NCI-H2196 treated with DMSO at 0.1 percent for 48 hours (cell line): ENCODE data around the gene ADGRG1.

Source experiments
- DNase-seq: peaks from one replicate; lab custom pipeline; 2025; ENCODE audit not compliant: unreplicated experiment; lab: John Stamatoyannopoulos, UW

Gene ADGRG1

DNA sequence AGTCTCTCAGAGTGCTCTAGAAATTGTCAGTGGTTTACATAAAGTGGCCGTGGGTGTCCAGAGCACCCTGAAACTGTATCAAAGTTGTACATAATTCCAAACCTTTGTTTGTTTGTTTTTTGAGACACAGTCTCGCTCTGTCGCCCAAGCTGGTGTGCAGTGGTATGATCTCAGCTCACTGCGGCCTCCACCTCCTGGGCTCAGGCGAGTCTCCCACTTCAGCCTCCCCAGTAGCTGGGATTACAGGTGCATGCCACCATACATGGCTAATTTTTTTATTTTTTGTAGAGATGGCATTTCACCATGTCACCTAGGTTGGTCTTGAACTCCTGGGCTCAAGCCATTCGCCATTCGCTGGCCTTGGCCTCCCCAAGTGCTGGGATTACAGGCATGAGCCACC is 24.3 kb upstream of the ADGRG1 start:
- no peak for DNase-seq

DNA sequence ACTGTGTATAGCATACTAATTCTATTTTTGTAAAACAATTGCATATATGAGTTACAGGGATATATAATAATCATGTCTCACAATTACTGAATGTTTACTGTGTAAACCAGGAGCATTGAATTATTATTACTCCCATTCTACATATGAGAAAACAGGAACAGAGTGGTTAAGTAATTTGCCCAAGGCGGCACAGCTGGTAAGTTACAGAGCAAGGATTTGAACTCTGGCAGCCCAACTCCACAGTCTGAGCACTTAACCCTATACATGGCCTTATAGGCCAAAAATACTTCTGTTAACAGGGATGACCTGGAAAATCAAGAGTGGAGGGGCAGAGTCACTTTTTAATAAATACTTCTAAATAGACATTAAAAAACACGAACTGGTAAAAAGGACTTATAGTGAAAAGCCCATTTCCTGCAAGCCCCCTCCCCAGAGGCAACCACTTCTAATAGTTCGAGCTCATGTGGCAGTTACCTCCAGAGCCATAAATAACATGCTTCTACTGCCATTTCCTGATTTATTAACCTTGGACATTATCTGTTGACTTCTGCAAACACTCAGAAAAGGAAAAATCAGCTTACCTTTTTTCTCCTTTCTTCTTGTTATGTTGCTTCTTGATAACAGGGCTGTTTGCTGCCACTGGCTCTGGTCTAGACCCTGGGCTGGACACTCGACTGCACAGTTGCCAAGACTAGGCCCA is 22.1 kb upstream of the ADGRG1 start:
- DNase-seq: no peak

DNA sequence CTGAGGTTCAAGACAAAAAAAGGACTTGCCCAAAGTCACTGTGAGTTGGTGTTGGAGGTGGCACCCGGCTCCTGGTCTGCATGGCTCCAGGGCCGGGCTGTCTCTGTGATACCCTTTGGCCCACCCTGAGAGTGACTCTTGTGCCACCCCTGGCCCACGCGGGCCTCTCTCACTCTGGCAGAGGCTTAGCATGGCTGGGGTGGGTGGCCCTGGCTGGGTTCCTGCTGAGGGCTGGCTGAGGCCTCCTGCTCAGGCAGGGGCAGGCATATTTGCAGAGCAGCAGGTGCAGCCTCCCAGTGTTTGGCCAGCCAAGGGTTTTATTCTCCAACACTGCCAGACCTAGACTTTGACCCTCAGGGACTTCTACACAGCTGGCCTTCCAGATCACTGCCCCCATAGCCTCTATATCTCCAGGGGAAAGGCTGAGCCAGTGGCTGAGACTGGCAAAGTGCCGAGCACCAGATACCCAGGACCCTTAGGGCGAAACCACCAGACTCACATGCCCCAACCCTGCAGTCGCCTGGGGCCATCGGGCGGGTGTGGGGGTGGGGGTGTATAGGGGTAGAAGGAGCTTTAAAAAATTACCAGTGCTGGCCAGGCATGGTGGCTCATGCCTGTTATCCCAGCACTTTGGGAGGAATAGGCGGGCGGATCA is 21.5 kb upstream of the ADGRG1 start:
- no peak for DNase-seq

DNA sequence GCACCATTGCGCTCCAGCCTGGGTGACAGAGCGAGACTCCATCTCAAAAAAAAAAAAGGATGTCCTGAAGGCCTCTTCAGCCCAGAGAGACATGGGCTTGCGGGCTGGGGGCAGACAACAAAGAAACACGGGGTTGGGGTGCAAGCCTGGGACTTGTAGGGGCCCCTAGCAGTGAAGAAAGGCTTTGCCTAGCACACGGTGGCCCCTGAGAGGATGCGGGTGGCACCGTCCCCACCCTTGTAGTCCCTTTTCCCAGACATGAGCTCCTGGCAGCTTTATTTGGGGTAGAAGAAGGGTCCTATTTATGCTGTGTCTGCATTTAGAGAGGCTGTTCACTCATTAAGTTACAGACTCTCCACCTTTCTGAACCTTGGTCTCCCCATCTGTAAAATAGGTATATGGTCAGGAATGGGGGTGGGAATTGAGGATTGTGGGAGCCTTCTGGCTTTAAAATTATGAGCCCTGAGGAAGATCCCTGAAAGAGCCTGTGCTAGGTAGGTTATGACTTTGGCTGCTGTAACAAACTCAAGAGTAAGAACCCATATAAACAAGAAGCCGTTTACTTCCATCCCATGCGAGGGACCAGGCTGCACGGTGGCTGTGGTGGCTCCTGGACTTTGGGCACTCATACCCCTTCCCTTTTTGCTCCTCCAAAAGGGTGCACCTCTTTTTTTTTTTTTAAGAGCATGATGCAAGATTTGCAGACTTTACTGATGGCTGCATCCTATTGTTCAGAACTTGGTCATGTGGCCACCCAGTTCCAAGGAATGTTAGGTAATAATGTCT is 20.6 kb upstream of the ADGRG1 start:
- DNase-seq: no peak

DNA sequence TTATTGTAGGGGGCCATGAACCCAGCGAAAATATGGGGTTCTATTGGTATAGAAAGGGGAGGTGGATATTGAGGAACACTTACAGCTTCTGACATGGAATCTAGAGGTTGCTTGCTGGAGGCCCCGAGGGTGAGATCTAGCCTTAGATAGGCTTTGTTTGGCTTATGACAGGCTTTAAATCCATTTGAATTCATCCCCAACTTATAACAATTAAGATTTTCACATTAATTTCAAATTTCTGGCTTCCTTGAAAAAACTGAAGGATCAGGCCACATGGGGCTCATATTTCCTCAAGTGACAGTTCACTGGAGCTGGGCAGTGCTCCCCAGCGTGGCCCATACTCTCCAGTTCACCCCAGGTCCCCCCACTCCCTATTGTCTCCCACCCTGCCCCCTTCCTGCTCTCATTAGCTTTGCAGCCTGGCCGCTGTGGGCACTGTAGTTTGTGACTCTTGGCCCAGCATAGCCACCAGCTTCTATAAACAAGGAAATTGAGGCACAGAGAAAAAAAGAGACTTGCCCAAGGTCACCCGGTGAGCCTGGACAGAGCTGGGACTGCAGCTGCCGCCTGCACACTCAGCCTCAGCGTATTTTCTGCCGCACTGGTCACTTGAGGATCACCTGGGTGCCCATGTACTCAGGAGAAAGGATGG is 19.8 kb upstream of the ADGRG1 start:
- no peak for DNase-seq

DNA sequence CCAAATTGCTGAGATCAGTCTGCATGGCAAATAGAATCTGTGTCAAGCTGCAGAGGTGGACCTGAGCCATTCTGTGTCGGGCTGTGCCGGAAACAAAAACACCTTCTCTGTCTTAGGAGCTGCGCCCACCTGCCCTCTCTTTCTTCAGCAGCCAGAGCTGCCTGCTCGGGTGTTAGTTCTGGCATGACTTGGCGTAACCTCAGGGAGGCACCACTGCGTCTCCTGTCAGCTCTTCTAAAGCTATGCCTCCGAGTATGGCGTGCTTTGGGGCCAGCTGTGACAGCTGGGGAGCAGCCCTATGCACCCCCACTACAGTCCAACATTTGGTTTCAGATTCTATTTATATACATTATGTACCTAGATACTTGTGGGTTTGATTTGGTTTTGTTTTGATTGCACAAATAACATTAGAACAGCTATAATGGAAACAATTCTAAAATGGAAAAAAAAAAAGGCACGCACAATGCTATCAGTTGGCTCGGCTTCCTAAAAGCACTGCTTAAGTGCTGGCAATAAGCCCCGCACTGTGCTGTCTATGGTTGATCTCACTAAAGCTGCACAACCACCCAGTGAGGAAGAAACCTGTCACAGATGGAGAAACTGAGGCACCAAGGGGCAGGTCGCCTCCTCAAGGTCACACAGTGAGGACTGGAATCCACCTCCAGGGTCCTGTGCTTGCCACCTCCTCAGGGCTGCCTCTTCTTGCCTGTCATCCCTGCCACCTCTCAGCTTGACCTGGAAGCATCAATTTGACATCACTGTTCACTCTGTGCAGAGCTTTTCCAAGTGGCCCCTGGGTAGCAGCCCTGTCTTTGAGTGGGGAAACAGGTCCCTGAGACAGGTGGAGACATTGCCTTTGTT is 18.7 kb upstream of the ADGRG1 start:
- no peak for DNase-seq

DNA sequence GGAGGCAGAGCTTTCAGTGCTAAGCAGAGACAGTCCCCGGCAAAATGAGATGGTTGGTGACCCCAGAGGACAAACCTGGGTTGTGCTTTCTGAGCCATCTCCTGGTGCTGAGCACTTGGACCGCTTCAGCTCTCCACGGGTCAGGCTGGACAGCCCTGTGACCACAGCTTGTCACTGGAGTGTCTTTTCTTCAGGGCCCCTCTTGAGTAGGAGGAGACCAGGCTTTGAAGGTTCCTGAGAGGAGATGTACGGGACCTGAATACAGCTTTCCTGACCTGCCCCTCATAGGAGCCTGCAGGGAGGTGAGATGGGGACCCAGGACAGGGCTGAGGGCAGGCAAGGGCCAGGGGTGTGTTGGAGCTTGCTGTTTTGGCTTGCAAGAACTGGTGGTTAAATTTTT is 17.8 kb upstream of the ADGRG1 start:
- DNase-seq: no peak

DNA sequence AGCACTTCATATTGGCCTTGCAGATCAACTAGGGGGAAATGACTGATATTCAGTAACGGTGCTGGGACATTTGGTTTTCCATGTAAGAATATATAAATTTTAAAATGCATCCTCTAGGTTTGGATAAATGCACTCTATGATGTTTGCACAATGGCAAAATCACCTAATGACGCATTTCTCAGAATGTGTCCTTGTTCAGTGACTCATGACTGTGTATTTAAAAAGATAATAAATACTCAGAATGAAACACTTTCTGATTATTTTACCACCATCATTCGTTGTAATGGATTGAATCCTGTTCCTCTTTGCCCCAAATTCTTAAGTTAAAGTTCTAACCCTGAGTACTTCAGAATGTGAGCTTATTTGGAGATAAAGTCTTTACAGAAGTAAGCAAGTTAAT is 17.2 kb upstream of the ADGRG1 start:
- DNase-seq: no peak

DNA sequence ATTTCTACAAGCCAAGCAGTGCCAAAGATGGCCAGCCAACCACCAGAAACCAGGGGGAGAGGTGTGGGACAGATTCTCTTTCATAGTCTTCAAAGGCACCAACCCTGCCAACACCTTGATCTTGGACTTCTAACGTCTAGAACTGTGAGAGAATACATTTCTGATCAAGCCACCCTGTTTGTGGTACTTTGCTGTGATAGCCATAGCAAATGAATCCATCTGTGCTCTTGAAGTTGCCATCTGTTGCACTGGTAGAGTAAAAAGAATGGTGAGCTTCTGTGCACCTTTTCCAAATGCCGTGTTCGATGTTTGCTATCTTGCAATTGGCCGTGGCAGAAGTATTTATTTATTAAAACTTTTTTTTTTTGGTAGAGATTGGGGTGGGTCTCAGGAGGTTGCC is 16.7 kb upstream of the ADGRG1 start:
- no peak for DNase-seq

DNA sequence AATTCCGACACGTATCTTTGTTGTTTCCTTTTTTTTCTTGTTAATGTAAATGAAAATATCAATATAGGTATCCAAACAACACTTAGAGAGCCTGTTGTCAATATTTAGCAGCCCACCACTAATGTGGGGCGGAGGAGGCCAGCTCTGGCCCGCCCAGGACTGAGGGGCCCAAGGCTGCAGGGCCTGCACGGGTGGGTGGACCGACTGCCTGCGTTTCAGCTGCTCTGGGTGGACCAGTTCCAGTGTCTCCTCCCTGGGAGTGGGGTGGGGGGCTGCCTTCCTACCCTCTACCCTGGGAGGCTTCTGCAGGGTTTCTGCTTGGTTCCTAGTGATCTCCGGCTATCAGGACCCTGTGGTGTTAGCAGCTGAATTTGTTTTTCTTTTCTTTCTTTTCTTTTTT is 15.9 kb upstream of the ADGRG1 start:
- DNase-seq: no peak

DNA sequence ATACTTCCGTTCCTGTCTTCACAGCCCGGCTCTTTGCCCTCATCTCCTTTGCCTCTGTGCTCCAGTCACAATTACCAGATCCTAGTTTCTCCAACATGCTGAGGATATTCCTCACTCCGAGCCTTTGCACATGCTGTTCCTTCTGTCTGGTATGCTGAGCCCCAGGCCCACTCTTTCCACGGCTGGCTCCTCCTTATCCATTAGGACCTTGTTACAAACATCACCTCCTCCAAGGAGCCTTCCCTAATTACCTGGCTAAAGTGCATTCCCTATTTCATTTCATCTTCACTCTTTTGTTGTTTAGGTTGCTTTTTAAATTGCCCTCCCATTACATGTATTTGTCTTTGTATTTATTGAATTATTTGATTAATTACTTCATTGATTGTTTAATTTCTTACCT is 14.9 kb upstream of the ADGRG1 start:
- no peak for DNase-seq

DNA sequence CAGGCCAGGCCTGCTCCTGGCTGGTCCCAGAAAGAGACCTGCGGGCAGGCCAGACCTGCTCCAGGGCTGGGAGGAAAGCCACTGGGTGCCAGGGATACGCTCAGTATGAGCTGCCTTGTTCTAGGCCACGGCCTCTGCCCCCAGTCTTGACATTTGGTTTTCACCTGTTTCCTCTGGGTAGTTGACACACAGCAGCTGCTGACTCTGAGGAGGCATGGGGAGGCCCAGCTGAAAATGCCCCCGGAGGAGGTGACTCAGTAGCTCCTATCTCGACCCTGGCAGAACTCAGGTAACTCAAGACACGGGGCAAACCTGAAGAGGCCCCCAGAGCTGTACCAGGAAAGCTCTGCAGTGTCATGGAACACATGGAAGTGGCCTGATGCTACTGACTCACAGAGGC is 13.9 kb upstream of the ADGRG1 start:
- no peak for DNase-seq

DNA sequence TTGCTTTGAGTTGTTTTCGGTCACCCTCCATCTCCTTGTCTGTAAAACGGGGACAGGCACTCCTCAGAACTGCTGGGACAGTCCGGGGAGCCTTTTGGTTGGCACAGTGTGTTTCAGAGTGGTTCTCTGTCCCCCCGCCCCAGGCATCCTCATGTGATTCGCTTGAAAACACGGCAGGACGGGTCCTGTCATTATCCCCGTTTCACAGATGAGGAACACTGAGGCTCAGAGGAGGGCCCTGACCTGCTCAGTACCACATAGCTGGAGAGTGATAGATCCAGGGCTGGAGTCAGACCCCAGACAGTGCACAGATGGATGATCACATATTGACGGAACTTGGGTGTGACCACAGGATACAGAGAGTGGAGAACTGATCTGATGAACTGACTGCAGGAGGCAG is 13.5 kb upstream of the ADGRG1 start:
- DNase-seq: no peak

DNA sequence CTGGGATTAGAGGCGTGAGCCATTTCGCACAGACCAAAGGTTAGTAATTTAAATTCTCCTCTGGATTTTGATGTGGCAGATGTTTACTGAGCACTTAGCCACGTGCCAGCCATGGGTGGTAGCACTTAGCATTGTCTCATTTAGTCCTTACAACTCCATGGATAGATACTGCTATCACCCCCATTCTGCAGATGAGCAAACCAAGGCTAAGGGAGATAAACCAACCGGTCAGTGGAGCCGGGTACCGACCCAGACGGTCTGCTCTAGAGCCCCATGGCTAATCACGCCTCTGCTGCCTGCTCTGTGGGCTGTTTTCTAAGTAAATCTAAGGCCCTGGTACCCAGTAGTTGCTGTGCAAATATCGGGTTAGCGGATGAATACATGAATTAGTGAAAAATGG is 12.6 kb upstream of the ADGRG1 start:
- no peak for DNase-seq

DNA sequence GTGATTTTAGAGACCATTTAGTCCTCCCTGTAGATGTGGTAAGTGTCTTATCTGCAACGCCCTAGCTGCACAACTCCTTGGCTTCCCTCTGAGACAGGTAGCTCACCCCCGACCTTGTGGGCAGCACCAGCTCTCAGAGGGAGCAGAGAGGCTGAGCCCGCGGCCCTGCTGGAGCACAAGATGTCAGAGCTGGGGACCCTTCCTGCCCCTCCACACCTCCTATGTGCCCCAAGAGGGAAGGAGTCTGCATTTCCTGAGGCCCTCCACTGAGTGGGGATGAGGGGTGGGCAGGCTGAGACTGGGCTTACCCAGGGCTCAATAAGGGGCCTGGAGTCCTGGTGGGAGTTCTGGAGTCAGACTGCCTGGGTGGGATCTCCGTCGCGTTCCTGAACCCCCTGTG is 12.2 kb upstream of the ADGRG1 start:
- no peak for DNase-seq

DNA sequence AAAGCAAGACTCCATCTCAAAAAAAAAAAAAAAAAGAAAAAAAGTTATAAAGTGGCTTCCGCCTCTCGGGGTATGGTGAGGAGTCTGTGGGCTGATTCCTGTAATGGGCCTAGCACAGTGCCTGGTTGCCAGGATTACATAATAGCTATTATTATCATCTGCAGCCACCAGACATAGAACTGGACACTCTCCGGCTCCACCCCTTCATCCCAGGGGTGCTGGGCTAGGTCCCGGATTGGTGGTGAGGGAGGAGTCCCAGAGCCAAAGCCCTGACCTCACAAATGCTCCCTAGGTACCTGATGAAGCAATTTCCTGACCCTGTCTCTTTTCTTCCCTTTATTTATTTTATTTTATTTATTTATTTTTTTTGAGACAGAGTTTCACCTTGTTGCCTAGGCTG is 11.6 kb upstream of the ADGRG1 start:
- no peak for DNase-seq

DNA sequence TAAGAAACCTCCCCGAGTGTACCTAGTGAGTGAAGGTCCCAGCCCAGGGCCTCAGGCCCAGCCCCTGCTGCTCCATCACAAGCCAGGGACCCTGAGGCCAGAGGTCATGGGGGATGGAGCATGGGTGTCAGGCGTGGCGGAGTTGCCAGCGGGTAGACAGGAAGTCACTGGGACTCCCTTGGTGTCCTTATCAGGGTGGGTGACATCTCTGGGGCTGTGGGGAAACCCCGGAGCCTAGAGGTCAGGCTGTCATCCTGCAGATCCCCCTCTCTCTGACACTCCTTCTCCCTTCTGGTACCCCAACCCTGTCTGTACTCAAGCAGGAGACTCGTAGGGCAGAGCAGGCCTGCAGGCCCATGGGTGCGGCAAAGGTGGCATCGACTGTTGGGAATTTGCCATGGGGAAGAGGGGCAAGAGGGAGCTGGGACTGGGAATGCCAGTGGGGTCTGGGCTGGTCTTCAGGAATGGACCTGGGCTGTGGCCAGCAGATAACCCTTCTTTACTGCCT is 10.8 kb upstream of the ADGRG1 start:
- DNase-seq: no peak

DNA sequence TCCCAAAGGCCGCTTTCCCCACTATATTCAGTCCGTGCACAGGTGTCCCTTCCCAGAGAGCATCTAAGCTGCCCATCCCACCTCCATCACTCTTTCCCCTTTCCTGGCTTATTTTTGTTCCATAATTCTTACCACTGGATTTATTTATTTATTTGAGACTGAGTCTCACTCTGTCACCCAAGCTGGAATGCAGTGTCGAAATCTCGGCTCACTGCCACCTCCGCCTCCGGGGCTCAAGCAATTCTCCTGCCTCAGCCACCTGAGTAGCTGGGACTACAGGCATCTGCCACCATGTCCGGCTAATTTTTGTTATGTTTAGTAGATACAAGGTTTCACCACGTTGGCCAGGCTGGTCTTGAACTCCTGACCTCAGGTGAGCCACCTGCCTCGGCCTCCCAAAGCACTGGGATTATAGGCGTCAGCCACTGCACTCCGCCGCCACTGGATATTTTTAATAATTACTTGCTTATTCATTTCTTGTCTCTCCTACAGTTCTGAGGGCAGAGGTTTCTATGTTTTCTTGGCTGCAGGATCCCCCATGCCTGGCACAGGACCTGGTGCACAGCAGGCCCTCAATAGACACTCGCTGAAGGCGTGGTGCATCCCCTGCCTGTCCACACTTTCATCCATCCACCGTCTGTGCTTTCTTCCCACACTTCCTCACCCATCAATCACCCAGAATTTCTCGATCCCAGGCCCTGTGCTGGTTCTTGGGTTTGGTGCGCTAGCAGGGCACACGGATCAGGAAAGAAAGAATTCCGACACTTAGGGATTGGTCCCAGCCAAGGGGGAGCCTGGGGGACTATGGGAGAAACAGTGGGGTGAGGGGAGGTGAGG is 9.9 kb upstream of the ADGRG1 start:
- DNase-seq: no peak

DNA sequence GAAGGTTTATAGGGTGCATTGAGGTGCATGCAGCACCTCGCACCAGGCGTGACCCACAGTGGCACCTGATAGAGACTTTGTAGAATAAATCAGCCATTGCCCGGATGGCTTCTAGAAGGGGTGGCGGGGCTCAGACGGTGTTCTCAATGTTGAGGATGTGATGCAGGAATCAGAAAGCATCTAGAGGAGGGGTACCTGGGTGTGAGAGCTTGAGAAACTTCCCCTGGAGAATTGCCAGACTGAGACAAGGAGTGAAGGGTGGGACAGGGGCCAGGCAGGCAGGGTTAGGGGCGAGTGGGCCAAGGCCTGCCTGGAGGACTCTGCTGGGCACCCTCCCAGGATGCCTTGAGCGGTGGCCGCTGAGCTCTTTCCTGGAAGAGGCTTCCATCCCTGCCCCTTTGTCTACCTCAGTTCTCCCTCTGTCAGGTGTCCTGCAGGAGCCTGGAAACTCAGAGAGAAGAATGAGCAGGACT is 9.3 kb upstream of the ADGRG1 start:
- DNase-seq: no peak
